ENCODE results near the gene UBR4. TPM values are rescaled to one million over a fixed set of nuclear protein-coding genes. Genes with fewer than 3 reads are reported as not detected.
"Not testable (repeated sequence)": the region's sequence is repeated elsewhere in the genome, so short reads cannot be mapped to it uniquely, and the experiment has no call there.

UBR4 gene
- total RNA-seq, 1 experiment from 2014 or later, result 66.5 TPM

DNA sequence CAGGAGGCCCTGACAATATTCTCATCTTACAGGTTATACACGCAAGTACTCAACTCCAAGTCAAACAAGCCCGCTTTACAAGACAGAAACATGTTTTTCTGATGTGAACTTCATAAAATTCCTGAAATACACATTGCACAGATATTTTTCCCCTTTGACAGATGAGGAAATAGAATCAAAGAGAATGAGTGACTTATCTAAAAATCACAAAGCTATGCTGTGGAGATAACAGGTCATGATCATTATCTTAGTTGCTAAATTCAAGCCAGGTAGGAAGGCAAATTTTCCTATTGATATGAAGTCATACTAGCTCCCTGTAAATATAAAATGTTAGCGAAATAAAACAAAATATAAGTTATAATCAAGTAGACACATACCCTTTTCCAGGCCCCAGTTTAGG is 18.3 kb downstream of the UBR4 start:
- no peak for DNase-seq (ENCODE audit: low spot score)

DNA sequence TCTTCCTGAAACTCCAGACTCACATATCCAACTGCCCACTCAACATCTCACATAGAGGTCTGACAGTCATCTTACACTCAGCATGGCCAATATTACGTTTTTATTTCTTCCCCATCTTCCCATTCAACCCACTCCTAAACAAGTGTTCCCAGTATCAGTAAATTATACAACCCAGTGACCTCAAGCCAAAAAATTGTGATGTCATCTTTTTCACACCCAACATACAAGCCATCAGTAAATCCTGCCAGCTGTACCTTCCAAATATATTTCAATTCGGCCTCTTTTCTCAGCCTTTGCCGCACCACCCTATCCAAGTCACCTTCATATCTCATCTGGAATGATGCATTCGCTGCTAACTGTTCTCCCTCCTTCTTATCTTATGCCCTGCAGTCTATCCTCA is 19.6 kb downstream of the UBR4 start:
- no peak for DNase-seq (ENCODE audit: low spot score)

DNA sequence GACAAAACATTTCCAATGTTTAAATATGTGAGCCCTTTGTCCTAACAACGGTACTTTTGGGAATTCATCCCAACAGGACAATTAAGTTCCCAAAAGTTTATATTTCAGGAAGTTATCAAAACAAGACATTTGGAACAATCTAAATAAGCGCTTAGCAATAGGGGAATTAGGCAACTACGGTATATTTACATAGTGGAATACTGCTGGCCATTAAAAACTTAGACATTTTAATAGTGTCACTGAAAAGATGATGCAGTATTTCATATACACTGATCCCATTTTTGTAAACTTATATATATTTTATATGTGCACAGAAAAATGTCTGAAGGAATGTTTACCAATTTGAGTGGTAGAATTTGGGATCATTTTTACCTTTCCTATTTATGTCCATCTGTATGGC is 20.8 kb downstream of the UBR4 start:
- DNase-seq (ENCODE audit: low spot score), result no peak

DNA sequence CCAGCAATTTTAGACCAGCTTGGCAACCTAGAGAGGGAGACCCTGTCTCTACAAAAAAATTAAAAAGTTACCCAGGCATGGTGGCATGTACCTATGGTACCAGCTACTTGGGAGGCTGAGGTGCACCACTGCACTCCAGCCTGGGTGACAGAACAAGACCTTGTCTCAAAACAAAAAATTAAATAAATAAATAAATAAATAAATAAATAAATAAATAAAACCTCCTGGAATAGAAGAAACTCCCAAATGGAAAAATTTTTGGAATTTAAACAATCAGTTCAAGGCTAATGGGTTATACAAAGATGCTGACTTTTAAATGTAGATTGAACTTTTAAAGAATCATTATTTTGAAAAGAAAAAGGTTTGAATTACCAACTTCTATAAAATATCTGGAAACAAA is 22.2 kb downstream of the UBR4 start:
- no peak for DNase-seq (ENCODE audit: low spot score)

DNA sequence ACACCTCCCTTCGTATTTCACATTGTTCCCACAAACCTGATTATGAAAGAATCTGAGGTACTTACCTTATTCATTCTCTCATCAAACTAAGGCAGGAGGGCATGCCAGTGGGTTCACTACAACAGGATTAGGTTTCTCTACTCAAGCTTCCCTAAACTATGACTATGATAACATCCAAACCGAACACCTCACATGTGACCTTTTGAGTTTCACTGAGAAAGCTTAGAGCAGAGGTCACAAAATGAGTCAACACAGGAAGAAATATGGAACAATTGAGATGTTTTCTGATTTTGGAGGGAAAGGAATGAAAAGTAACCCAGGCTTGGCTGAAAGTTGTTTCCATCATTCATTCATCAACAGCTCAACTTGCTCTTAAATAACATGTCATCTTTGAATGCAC is 24.1 kb downstream of the UBR4 start:
- no peak for DNase-seq (ENCODE audit: low spot score)

DNA sequence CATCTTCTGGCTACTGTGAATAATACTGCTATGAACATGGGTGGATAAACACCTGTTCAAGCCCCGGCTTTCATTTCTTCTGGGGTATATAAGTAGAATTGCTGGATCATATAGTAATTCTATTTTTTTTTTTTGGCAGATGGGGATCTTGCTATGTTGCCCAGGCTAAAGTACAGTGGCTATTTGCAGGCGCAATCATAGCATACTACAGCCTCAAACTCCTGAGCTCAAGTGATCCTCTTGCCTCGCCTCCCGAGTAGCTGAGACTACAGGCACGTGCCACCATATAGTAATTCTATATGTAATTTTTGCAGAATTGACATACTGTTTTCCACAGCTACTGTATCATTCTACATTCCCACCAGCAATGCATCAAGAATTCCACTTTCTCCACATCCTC is 27.8 kb downstream of the UBR4 start:
- no peak for DNase-seq (ENCODE audit: low spot score)

DNA sequence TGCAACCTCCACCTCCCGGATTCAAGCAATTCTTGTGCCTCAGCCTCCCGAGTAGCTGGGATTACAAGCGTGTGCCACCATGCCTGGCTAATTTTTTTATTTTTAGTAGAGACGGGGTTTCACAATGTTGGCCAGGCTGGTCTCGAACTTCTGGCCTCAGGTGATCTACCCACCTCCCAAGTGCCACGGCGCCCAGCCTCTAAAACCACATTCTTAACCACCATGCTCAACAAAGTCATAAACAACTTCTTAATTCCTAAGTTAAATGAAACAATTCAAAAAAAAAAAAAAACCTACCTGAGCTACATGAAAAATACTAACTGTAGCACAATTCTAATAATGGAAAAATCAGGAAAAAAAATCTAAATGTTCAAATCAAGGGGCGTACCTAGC is 29.8 kb downstream of the UBR4 start:
- DNase-seq (ENCODE audit: low spot score), result not testable (repeated sequence)

DNA sequence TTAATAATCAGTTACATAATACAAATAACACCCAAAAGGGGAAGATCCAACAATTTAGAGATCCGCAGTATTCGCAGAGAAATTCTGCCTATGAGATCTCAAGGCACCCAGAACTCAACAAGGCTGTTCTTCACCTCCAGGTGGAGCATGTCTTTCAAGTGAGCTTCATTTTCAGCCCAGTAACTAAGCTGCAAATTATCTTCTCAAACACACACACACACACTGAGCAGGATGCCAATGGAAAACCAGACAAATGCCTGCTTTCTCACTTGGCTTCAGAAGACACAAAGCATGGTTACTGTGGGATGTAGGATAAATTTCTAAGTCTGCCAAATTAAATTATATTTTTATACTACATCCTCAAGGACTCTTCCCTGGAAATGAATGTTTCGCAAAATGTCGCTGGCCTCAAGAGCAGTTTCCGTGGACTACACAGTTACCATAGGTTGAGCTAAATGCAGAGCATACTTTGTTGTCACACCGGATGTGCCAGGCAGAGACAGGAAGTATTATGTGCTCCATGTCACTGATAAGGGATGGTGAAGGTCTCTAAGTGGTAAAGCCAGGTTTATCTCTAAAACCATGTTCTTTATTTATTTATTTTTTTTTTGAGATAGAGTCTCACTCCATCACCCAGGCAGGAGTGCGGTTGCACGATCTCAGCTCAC is 30.3 kb downstream of the UBR4 start:
- no peak for DNase-seq (ENCODE audit: low spot score)

DNA sequence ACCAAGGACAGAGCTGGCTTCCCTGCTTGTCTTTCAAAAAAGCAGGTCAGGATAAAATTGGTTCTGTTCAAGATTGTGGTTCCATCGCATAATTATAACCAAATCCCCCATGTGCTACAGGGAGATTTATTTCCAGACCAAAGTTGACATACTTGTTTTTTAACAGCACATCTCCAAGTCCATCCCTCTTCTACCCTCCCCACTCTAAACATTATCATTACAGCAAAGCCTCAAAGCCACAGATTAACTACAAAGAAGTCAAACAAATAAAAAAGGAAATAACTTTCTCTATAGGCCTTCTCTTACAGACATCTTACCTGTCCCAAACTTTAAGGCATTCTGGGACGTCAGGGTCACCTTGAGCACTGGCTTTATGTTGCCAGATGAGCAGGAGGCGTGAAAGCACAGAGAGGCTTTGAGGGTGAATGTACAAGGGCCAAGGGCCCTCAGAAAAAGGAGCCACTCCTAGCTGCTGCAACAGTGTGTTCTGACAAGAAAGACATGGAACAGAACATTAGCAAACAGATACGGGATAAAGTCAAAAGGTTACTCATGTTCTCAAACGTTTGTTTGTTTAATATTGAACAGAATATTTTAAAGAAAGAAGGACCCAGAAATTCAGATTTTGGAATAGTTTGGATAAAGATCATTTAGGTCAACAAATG is 31.2 kb downstream of the UBR4 start:
- DNase-seq (ENCODE audit: low spot score), result no peak

DNA sequence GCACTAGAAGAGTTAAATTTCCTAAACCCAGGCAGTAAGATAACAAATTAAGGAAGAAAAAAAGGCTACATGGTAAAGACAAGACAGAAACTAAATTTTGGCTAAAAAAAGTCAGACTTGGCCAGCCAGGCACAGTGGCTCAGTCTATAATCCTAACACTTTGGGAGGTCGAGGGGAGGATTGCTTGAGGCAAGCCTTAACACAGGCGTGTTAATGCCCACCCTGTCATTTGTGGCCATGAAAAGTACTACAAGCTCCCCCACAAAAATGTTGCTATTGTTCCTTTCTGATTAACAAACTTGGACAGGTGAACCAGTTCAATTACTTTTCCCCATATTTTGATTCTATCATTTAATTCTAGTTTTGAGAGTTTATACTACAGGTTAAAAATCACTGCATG is 32.3 kb downstream of the UBR4 start:
- DNase-seq (ENCODE audit: low spot score), result no peak

DNA sequence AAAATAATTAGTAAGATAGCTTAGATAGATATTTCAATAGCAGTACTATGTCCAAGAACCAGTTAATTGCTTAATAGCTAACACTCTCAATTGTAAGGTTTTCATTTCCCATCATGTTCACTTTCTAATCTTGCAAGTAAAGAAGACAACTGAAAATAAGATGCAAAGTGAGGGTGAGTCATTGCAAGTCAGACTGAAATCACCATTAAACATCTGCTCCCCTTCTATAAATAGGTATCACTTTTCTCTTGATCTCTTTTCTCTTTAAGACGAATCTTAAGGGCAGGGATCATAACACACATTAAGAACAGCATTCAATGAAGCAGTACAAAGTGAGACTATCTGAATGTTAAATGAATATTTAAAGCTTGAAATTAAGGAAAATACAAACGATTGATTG is 40.4 kb downstream of the UBR4 start:
- DNase-seq (ENCODE audit: low spot score), result peak; percentile 6

DNA sequence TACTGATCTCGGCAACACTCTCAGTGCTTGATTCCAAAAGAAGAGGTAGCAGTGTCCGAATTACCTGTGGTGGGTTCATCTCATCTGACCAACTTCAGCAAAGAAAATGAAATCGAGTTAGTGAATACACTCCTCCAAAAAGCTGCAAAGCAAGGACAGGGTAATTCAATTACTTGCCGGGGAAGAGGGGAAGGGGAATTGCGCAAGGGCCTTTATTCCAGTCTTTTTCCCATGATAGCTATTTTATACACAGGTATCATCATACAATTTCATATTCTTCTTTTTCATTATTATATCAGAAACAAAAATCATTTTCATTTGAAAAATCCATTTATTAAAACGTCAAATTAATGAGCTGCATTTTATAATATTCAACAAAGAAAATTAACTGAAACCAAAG is 42.9 kb downstream of the UBR4 start:
- no peak for DNase-seq (ENCODE audit: low spot score)

DNA sequence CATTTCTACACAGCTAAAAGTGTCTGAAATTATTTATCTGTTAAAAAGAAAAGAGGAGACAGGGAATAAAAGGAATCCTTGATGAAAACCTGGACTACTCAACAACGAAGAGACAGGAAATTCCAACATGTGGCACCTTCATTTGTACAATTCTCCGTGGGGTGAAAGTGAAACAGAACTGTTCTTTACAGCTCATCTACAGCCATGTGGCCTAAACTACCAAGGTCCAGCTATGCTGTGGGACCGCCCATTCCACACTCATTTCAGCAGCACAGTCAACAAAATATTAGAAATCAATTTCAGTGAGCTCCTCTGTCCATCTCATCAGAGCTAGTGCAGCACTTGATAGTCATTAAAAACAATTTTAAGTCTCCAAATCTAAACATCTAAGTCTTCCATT is 44.0 kb downstream of the UBR4 start:
- no peak for DNase-seq (ENCODE audit: low spot score)

DNA sequence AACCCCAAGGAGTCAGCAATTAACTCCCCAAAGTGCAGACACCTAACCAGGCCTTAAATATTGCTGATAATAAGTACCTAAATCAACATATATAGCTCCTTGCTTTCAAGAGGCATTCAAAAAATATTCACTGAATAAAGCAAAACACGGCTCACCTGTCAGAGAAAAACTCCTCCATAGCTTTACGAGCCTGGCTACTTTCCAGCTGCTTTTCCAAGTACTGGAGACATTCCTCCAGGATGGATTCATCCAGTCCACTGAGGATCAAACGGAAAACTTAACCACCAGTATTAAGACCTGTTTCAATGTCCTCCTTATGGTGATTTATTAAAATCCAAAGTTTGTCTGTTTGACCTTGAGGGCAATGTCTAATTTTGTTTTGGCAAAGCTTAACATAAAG is 44.6 kb downstream of the UBR4 start:
- peak; percentile 39 for DNase-seq (ENCODE audit: low spot score)

DNA sequence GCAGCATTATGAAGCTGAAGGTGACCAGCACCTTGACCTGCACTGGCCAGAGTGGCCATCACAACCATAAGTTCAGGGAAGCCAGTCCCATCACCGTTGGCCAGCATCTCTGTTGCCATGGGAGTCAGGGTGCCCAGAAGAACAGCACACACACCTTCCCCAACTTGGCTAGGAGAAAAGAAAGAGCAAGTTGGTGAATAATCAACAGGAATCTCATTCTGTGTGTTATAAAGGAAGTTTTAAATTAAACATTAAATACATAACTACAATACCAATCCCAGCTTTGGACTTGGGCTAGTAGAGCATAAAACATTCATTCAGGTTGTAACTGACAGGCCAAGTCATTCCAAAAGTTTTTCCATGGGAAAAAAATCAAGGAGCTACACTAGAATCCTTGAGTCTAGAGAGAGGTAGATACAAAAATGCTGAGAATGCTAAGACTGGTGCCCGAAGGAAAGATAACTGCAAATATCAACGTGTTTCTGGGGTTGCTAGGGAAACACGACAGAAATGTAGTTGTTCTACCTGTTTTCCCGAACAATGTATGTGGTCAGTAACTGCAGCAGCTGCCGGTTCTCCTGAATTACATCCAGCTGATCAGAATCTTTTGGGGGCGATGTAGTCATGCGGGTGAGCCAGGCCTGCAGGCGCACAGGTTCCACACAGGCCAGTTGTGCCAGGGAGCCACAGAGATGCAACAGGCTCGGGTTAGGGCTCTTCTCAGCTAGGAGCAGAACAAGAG is 45.6 kb downstream of the UBR4 start:
- no peak for DNase-seq (ENCODE audit: low spot score)

DNA sequence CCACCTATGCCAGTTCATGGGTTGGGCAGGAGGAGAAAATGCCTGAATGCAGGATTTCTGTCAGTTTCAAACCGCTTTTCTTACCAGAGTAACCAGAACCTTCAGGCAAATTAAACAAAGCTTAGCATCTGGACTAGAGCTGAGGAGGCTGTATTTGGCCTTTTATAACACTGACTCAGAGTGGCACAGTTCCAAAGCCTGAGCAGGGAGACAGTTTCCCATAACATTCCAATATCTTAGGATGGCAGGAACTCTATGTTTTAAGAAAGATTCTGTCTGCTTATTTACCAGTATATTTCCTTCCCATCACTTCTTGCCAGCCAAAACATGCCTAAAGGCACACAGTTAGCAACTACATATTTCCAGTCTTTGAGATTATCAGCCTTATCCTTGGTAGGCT is 46.8 kb downstream of the UBR4 start:
- peak; percentile 16 for DNase-seq (ENCODE audit: low spot score)

DNA sequence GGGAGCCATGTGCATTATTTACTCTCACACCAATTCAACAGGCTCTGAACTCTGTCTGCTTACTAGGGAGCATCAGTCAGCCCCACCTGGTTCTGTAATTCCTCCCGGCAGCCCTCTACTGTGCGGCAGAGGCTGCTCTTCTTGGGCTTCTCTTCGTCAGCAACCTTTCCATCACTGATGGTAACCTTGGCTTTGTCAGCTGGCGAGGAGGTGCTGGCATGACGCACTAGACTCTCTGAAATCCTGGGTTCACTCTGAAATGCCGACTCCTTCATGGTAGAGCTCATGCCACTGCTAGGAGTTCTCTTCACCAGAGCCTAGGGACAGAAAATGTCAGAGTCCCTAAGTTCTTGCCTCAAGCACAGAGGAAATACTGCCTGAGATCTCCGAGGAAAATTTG is 49.2 kb downstream of the UBR4 start:
- DNase-seq (ENCODE audit: low spot score), result no peak

DNA sequence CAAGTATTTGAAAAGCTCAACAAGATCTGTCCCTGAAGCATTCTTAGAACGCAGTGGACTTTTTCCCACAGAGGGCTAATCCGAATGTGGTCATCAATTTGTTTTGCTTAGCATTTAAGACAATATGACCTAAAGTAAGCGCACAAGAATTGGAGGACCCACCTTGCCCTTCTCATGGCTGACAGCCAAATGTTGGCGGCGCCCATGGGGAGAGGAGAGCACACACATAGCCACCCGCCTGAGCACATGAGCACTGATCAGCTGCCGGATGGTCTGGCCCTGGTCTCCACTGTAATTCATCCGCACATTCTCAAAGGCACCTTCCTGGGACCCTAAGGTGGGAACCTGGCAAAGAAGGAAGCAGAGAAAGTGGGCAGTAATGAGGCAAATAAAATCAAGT is 52.4 kb downstream of the UBR4 start:
- no peak for DNase-seq (ENCODE audit: low spot score)

DNA sequence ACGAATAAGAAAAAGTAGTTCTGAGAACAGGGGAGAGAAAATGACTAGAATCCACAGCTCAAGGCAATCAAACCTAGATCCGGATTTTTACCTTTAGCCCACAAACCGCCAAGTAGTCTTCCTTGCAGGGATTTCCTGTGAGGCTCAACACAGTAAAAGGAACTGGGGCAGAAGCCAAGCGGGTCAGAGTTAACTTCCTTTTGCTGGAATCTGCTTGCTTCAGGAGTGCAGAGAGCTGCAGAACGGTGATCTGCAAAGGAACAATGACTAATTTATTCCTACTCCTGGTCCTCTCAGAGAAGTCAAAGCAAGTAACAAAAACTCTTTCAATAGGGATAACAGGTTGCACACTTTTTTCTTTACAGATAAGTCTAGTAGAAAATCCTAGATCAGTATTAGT is 53.4 kb downstream of the UBR4 start:
- DNase-seq (ENCODE audit: low spot score), result peak; percentile 4

DNA sequence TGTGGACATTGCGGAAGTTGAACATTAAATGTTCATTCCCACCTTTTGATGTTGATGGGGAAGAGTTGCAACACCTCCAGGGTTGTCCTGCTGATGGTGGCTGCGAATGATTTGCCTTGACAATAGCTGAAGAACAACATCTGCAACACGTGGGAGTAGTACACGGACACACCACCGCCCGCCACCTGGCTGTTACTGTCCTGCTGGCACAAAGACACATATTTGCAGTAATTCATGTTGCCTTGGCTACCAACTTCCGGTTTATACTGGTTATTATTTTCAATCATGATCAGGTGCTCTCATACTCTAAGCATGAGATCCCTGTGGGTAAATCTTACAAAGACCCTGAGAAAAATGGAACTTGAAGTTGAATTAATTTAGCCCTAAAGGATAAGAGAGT is 55.2 kb downstream of the UBR4 start:
- no peak for DNase-seq (ENCODE audit: low spot score)

DNA sequence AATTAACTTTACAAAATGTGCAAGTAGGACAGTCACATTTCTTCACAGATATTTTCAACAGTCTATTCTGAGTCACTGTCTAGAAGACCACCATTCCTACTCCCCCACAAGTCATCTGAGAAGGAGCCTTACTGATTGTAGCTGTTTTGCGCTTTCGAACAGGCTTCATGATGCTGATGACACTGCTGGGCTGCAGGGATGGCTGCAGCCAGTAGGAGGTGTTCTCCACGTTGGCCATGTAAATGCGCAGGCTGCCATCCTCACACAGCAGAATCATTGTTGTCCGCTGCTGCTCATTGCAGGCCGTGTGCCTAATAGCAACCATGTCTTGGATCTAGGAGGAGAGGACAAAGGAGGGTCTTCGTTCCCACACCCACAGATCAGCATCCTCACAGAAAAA is 56.9 kb downstream of the UBR4 start:
- no peak for DNase-seq (ENCODE audit: low spot score)

DNA sequence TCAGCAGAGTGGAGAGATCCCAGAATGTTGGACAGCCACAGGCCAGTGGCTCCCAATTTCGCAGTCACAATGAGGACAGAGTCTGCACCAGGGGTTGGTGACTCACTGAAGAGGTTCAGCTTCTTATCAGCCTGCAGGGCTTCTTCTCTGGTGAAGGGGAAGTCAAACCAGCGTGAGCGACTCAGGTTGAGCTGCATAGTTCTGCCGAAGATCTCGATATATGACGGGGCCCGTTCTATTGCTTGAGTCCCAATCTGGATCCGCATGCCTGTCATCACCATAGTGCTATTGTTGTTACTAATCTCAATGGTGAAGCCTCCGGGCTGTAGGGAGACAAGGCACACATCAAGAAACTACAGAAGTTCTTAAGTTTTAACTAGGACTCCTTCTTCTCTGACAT is 58.5 kb downstream of the UBR4 start:
- no peak for DNase-seq (ENCODE audit: low spot score)

DNA sequence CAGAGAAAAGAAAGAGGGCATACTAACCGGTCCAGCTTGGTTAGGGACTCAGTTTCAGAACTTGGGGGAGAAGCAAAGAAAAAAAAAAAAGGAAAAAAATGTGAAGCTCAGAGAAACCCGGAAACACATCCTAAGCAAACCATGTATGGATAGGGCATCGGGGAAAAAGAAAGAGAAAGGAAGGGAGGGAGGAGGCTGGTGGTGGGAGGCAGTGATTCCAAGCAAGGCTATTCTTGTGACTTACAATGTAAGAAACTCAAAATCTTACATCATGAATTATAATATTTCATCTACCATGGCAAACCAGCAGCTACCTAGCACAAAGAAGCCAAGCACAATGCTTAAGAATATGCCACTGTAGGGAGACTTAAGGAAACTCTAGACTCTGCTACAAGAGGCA is 60.3 kb downstream of the UBR4 start:
- DNase-seq (ENCODE audit: low spot score), result no peak

Measured in A172 (cell line).